ENCODE results near the gene TTLL10.

DNA sequence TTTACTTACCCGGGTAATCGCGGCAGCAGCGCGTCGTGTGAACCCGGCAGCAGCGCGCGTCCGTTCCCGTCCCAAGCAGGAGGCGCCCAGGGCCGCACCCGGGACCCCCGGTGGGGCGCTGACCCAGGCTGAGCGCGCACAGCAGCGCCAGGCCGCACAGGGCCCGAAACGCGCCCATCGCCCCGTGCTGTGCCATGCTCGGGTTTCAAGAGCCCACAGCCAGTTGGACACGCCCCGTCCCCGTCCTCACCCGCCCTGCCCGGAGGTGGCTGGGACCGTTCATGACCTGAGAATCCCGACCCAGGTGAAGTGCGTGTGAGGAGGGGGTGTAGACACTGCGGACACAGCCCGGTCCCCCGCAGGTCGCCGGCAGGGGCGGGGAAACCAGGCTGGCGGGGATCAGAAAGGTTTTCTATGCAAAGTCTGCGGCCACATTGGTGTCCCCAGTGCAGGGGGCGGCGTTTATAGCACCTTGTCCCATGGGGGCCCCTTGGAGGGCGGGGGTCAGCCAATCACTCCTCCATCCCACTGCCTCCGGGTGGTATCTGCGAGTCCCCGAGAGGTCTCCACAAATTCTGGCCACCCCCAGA, 32.8 kb downstream of the TTLL10 start, which contains the start of gene TNFRSF18:
- TF ChIP-seq, protein P1, sequence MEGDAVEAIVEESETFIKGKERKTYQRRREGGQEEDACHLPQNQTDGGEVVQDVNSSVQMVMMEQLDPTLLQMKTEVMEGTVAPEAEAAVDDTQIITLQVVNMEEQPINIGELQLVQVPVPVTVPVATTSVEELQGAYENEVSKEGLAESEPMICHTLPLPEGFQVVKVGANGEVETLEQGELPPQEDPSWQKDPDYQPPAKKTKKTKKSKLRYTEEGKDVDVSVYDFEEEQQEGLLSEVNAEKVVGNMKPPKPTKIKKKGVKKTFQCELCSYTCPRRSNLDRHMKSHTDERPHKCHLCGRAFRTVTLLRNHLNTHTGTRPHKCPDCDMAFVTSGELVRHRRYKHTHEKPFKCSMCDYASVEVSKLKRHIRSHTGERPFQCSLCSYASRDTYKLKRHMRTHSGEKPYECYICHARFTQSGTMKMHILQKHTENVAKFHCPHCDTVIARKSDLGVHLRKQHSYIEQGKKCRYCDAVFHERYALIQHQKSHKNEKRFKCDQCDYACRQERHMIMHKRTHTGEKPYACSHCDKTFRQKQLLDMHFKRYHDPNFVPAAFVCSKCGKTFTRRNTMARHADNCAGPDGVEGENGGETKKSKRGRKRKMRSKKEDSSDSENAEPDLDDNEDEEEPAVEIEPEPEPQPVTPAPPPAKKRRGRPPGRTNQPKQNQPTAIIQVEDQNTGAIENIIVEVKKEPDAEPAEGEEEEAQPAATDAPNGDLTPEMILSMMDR (conservative IDR thresholded peaks at IDR 0.05; ENCODE audit: low read depth in 2 of 2): no peak
- no peak for TF ChIP-seq EZH2 (IDR thresholded peaks at IDR 0.05; ENCODE audit: low read depth, unreplicated experiment)
- TF ChIP-seq, protein P2, sequence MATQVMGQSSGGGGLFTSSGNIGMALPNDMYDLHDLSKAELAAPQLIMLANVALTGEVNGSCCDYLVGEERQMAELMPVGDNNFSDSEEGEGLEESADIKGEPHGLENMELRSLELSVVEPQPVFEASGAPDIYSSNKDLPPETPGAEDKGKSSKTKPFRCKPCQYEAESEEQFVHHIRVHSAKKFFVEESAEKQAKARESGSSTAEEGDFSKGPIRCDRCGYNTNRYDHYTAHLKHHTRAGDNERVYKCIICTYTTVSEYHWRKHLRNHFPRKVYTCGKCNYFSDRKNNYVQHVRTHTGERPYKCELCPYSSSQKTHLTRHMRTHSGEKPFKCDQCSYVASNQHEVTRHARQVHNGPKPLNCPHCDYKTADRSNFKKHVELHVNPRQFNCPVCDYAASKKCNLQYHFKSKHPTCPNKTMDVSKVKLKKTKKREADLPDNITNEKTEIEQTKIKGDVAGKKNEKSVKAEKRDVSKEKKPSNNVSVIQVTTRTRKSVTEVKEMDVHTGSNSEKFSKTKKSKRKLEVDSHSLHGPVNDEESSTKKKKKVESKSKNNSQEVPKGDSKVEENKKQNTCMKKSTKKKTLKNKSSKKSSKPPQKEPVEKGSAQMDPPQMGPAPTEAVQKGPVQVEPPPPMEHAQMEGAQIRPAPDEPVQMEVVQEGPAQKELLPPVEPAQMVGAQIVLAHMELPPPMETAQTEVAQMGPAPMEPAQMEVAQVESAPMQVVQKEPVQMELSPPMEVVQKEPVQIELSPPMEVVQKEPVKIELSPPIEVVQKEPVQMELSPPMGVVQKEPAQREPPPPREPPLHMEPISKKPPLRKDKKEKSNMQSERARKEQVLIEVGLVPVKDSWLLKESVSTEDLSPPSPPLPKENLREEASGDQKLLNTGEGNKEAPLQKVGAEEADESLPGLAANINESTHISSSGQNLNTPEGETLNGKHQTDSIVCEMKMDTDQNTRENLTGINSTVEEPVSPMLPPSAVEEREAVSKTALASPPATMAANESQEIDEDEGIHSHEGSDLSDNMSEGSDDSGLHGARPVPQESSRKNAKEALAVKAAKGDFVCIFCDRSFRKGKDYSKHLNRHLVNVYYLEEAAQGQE (IDR thresholded peaks at IDR 0.05; ENCODE audit: unreplicated experiment): no peak
- TF ChIP-seq JUNB (IDR thresholded peaks at IDR 0.05; ENCODE audit: unreplicated experiment): no peak
- no peak for TF ChIP-seq POLR2AphosphoS5 (IDR thresholded peaks at IDR 0.05; ENCODE audit: low read depth)
- TF ChIP-seq CREB1 (CRISPR knock-in tag; IDR thresholded peaks at IDR 0.05; ENCODE audit: low read depth): no peak
- no peak for TF ChIP-seq STAT1 (IDR thresholded peaks at IDR 0.05; ENCODE audit: unreplicated experiment)
- TF ChIP-seq ZNF114 (CRISPR knock-in tag; IDR thresholded peaks at IDR 0.05): no peak
- no peak for TF ChIP-seq NANOG (IDR thresholded peaks at IDR 0.05; ENCODE audit: borderline replicate concordance)
- TF ChIP-seq ZNF331 (CRISPR knock-in tag; IDR thresholded peaks at IDR 0.05; ENCODE audit: low read depth): no peak
- TF ChIP-seq, protein P3, sequence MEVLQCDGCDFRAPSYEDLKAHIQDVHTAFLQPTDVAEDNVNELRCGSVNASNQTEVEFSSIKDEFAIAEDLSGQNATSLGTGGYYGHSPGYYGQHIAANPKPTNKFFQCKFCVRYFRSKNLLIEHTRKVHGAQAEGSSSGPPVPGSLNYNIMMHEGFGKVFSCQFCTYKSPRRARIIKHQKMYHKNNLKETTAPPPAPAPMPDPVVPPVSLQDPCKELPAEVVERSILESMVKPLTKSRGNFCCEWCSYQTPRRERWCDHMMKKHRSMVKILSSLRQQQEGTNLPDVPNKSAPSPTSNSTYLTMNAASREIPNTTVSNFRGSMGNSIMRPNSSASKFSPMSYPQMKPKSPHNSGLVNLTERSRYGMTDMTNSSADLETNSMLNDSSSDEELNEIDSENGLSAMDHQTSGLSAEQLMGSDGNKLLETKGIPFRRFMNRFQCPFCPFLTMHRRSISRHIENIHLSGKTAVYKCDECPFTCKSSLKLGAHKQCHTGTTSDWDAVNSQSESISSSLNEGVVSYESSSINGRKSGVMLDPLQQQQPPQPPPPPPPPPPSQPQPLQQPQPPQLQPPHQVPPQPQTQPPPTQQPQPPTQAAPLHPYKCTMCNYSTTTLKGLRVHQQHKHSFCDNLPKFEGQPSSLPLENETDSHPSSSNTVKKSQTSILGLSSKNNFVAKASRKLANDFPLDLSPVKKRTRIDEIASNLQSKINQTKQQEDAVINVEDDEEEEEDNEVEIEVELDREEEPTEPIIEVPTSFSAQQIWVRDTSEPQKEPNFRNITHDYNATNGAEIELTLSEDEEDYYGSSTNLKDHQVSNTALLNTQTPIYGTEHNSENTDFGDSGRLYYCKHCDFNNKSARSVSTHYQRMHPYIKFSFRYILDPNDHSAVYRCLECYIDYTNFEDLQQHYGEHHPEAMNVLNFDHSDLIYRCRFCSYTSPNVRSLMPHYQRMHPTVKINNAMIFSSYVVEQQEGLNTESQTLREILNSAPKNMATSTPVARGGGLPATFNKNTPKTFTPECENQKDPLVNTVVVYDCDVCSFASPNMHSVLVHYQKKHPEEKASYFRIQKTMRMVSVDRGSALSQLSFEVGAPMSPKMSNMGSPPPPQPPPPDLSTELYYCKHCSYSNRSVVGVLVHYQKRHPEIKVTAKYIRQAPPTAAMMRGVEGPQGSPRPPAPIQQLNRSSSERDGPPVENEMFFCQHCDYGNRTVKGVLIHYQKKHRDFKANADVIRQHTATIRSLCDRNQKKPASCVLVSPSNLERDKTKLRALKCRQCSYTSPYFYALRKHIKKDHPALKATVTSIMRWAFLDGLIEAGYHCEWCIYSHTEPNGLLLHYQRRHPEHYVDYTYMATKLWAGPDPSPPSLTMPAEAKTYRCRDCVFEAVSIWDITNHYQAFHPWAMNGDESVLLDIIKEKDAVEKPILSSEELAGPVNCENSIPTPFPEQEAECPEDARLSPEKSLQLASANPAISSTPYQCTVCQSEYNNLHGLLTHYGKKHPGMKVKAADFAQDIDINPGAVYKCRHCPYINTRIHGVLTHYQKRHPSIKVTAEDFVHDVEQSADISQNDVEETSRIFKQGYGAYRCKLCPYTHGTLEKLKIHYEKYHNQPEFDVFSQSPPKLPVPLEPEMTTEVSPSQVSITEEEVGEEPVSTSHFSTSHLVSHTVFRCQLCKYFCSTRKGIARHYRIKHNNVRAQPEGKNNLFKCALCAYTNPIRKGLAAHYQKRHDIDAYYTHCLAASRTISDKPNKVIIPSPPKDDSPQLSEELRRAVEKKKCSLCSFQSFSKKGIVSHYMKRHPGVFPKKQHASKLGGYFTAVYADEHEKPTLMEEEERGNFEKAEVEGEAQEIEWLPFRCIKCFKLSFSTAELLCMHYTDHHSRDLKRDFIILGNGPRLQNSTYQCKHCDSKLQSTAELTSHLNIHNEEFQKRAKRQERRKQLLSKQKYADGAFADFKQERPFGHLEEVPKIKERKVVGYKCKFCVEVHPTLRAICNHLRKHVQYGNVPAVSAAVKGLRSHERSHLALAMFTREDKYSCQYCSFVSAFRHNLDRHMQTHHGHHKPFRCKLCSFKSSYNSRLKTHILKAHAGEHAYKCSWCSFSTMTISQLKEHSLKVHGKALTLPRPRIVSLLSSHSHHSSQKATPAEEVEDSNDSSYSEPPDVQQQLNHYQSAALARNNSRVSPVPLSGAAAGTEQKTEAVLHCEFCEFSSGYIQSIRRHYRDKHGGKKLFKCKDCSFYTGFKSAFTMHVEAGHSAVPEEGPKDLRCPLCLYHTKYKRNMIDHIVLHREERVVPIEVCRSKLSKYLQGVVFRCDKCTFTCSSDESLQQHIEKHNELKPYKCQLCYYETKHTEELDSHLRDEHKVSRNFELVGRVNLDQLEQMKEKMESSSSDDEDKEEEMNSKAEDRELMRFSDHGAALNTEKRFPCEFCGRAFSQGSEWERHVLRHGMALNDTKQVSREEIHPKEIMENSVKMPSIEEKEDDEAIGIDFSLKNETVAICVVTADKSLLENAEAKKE (CRISPR knock-in tag; IDR thresholded peaks at IDR 0.05): no peak

All from GM23338 (cell line).